Measurements from ENCODE around the gene GRPEL2.

DNA sequence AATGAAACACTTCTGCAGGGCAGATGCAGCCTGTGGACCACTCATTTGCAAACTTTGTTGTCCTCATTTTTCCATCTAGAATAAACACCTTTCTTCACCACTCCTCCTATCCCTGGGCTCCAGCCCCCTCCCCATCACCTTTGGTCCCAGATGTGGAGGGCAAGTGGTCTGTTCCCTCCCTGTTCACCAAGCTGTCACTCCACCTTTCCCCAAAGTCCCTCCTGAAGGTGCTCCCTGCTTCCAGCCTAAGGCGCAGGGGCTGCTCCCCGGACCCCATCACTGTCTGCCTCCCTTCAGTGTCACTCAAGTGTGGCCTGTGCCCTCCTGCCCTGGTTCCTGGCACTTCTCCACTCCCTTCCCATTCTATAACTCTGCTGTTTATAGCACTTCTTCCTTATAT lies 19.4 kb downstream of the GRPEL2 start:
- TF ChIP-seq, protein P1, sequence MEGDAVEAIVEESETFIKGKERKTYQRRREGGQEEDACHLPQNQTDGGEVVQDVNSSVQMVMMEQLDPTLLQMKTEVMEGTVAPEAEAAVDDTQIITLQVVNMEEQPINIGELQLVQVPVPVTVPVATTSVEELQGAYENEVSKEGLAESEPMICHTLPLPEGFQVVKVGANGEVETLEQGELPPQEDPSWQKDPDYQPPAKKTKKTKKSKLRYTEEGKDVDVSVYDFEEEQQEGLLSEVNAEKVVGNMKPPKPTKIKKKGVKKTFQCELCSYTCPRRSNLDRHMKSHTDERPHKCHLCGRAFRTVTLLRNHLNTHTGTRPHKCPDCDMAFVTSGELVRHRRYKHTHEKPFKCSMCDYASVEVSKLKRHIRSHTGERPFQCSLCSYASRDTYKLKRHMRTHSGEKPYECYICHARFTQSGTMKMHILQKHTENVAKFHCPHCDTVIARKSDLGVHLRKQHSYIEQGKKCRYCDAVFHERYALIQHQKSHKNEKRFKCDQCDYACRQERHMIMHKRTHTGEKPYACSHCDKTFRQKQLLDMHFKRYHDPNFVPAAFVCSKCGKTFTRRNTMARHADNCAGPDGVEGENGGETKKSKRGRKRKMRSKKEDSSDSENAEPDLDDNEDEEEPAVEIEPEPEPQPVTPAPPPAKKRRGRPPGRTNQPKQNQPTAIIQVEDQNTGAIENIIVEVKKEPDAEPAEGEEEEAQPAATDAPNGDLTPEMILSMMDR (IDR thresholded peaks at IDR 0.05; ENCODE audit: low read depth, low read length): no peak
- no peak for TF ChIP-seq EZH2phosphoT487 (IDR thresholded peaks at IDR 0.05; ENCODE audit: low read depth)

Data from OCI-LY3 (cell line).